Adrenal gland (tissue), 5 donors: ENCODE measurements around the gene GABRA6.

Experiments used
- CTCF ChIP-seq, 6 experiments: fragments of 450-650 bp in 4 of 6; fragments of 200-600 bp in 2 of 6; sonication (generic) in 1 of 6; IDR thresholded peaks; 1 replicate in 5 of 6; 2 replicates in 1 of 6; pipeline versions ENCODE4 v1.5.1 to v1.8.0; 2016 to 2021; ENCODE audit warnings: antibody characterized with exemption in 6 of 6, mild to moderate bottlenecking in 2 of 6, moderate library complexity in 1 of 6
- POLR2A ChIP-seq, 2 donors: fragments of 450-650 bp; IDR thresholded peaks; one replicate each; pipeline ENCODE4 v1.6.1; 2017; ENCODE audit warnings: antibody characterized with exemption in 2 of 2, mild to moderate bottlenecking in 2 of 2, moderate library complexity in 1 of 2
- donor health status: DM: no; HTN: no; CAD: no.

DNA sequence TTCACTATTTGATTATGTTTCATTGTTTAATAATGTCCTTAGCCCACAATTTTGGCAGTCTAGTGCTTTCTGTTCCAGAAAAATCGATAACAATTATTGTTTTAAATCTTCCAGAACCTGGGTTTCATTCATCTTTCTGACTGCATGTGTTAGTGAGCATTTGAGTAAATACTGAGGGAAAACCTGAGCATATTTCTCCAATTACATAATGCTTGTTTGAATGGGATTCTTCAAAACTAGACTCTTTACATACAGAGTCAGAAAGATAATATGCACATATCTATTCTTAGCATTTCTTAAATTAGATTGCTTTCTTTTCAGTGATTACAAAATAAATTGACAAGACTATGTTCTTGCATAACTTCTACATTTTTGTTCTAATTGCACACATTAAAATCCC lies 21.9 kb downstream of the GABRA6 start:
- no peak for TF ChIP-seq POLR2A (IDR thresholded peaks at IDR 0.05)
- no peak for TF ChIP-seq CTCF (IDR thresholded peaks at IDR 0.05)
